Loucy (cell line): Measurements from ENCODE around the gene RFX3.

ENCODE experiments used
- CTCF ChIP-seq: fragments of 200-600 bp; sonication (generic); conservative IDR thresholded peaks from 2 replicates; pipeline ENCODE4 v1.5.1; 2014; ENCODE audit warnings: mild to moderate bottlenecking, antibody characterized with exemption, low read length
- EZH2phosphoT487 ChIP-seq: fragments of 200-600 bp; IDR thresholded peaks from 2 replicates; pipeline ENCODE4 v1.6.1; 2018; ENCODE audit warnings: antibody characterized with exemption, mild to moderate bottlenecking, moderate library complexity, borderline replicate concordance

GRCh38 chr9:3532158-3532557 lies 6.4 kb upstream of the RFX3 start:
- TF ChIP-seq CTCF: no peak
- no peak for TF ChIP-seq EZH2phosphoT487
